Measurements from ENCODE around the gene CAPSL. TPM values are rescaled to one million over a fixed set of nuclear protein-coding genes. Genes with fewer than 3 reads are reported as not detected.
"Not testable (repeated sequence)": the region's sequence is repeated elsewhere in the genome, so short reads cannot be mapped to it uniquely, and the experiment has no call there.

CAPSL gene
- total RNA-seq, 1 donor from 2014 or later: 0.20 TPM

GRCh38 chr5:35876454-35876853 lies 62.0 kb downstream of the CAPSL start:
- DNase-seq: no peak

- no peak for DNase-seq
Measured at GRCh38 chr5:35870605-35871004, 67.8 kb downstream of the CAPSL start.

- DNase-seq: no peak
Measured at GRCh38 chr5:35869685-35870277, 68.6 kb downstream of the CAPSL start.

DNA sequence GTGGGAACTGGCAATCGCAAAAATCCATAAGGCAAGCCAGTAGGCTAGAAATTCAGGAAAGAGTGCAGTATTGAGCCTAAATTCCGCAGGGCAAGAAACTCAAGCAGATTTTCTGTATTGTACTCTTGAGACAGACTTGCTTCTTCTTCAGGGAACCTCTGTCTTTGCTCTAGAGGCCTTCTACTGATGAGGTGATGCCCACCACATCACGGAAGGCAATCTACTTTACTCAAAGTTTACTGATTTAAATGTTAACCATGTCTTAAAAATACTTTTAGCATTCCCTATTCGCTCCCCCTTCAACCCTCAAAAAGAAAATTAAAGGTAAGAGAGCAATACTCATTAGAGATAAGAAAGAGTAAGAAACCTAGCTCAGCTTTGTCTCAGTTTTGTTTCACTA lies 70.4 kb downstream of the CAPSL start:
- DNase-seq: no peak

GRCh38 chr5:35863159-35863558 lies 75.3 kb downstream of the CAPSL start:
- no peak for DNase-seq

- DNase-seq: no peak
Measured at GRCh38 chr5:35862126-35862525, 76.3 kb downstream of the CAPSL start.

- no peak for DNase-seq
Measured at GRCh38 chr5:35861718-35862117, 76.7 kb downstream of the CAPSL start.

DNA sequence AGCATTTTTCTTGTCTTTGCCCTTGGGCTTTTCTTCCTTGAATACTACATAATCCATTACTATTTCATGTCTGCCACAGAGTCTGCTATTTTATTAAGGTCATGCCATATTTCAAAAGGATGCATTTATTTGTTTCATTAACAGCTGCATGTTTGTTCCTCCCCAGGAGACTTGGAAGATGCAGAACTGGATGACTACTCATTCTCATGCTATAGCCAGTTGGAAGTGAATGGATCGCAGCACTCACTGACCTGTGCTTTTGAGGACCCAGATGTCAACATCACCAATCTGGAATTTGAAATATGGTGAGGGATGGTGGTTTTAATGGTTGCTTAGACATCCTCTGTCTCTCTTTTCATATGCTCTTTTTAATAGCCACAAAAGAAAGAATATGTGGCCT lies 77.7 kb downstream of the CAPSL start:
- DNase-seq: no peak

- no peak for DNase-seq
Measured at GRCh38 chr5:35859101-35859661, 79.2 kb downstream of the CAPSL start.

DNA sequence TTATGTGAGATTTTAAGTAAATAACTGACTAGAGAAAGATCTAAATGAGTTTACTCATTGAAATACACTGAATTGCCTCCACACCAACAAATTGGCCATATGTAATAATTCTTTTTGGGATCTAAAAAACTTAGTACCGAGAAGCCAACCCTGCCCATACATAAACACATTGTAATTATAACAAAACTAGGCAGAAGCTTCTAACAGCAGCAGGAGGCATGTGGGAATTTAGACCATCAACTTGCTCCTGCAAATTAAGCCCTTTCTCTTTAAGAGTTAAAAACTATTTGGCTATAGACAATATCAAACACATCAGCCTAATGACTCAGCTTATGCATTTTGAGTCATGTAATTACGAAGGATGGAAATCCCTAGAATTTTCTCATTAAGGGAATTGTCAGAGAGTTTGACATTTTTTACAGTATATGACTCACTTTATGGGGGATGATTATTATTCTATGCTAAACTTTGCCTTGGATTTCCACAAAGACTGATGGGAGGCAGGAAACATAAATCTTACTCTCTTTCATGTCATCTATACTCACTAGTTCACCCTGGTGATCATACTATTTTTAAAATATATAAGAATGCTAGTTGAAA lies 80.7 kb downstream of the CAPSL start:
- no peak for DNase-seq

DNA sequence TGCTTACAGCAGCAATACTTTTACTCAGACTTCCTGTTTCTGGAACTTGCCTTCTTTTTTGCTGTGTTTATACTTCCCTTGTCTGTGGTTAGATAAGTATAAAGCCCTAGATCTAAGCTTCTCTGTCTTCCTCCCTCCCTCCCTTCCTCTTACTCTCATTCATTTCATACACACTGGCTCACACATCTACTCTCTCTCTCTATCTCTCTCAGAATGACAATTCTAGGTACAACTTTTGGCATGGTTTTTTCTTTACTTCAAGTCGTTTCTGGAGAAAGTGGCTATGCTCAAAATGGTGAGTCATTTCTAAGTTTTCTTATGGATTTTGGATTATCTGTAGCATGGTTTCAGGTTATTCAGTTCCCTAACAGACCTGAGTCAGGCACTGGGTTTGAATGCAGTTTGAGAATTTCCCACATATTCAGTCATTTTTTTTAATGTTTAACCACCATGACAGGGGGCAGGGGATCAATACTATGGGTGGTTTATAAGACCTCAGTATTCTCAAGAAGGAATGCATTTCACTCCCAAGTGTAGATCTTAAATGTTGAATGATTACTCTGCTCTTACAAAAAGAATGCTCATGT lies 81.6 kb downstream of the CAPSL start, which contains the start of gene IL7R:
Gene IL7R, plus strand, starts transcription at position 127 of the 587 bp plus-strand sequence. Its CDS starts 87 bp downstream, at position 214.
- no peak for DNase-seq

GRCh38 chr5:35856186-35856764 lies 82.1 kb downstream of the CAPSL start:
- DNase-seq: not testable (repeated sequence)

DNA sequence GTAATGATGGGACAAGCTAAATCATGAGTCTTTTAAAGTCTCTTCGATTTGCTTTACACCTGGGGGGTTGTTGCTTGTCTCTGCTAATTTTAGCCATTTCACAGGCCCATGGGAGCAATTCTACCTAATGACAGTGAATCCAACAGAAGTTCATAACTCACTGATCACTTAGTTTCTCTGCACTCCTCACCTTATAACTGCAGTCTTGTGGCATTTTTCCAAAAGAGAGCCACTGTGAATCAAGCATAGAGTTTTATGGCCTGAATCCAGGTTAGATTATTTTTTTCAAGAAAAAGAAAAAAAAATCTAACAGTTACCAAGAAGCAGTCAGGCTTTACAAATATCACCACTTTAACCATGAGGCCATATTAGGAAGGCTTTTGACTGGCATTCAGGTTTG lies 83.2 kb downstream of the CAPSL start:
- no peak for DNase-seq

Small RNA genes within 50 kb of the gene (small RNA-seq; reads per million reads assigned to genes)
- gene AC112204.1 (ENCODE audit: low replicate concordance): not detected

Other genes with a start within 250 kb of the CAPSL start
- 2.0 TPM for gene IL7R, start 81.7 kb downstream of the CAPSL start, total RNA-seq
- gene UGT3A1, start 52.8 kb upstream of the CAPSL start, total RNA-seq: 2.5 TPM
- gene UGT3A2, start 128.3 kb upstream of the CAPSL start, total RNA-seq: 21.4 TPM
- 11.3 TPM for gene LMBRD2, start 213.3 kb upstream of the CAPSL start, total RNA-seq
- gene SKP2, start 213.5 kb upstream of the CAPSL start, total RNA-seq: 23.1 TPM